ENCODE measurements around the gene DNAH6.

GRCh38 chr2:84778911-84779690, 262.8 kb downstream of the DNAH6 start:
- TF ChIP-seq POLR2A (IDR thresholded peaks at IDR 0.05; ENCODE audit: borderline replicate concordance, extremely low read depth, insufficient read depth, insufficient read length) (no peak), POLR2AphosphoS5 (IDR thresholded peaks at IDR 0.05; ENCODE audit: low read depth, low read length) (no peak), ZFX (IDR thresholded peaks at IDR 0.05) (no peak), EZH2 (IDR thresholded peaks at IDR 0.05) (no peak)
- TF ChIP-seq, protein P1, sequence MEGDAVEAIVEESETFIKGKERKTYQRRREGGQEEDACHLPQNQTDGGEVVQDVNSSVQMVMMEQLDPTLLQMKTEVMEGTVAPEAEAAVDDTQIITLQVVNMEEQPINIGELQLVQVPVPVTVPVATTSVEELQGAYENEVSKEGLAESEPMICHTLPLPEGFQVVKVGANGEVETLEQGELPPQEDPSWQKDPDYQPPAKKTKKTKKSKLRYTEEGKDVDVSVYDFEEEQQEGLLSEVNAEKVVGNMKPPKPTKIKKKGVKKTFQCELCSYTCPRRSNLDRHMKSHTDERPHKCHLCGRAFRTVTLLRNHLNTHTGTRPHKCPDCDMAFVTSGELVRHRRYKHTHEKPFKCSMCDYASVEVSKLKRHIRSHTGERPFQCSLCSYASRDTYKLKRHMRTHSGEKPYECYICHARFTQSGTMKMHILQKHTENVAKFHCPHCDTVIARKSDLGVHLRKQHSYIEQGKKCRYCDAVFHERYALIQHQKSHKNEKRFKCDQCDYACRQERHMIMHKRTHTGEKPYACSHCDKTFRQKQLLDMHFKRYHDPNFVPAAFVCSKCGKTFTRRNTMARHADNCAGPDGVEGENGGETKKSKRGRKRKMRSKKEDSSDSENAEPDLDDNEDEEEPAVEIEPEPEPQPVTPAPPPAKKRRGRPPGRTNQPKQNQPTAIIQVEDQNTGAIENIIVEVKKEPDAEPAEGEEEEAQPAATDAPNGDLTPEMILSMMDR (IDR thresholded peaks at IDR 0.05 in 2 of 3, conservative IDR thresholded peaks at IDR 0.05 in 1 of 3; ENCODE audit: borderline replicate concordance in 1 of 3, insufficient read depth in 1 of 3, low read depth in 2 of 3, low read length in 2 of 3), result no peak
